Effector CD8-positive, alpha-beta T cell (primary cell): ENCODE data around the gene PAPPA.

Experiments
- DNase-seq: peaks from one replicate; lab custom pipeline; 2025; lab: John Stamatoyannopoulos, UW

Gene PAPPA

GRCh38 chr9:116276651-116277121, 123.1 kb downstream of the PAPPA start:
- DNase-seq, result no peak

- no peak for DNase-seq
Observed at GRCh38 chr9:116278326-116278725, 124.7 kb downstream of the PAPPA start.

- DNase-seq, result no peak
Observed at GRCh38 chr9:116279230-116279629, 125.6 kb downstream of the PAPPA start.

GRCh38 chr9:116280529-116280928, 126.9 kb downstream of the PAPPA start:
- DNase-seq, result no peak

GRCh38 chr9:116282597-116282996, 129.0 kb downstream of the PAPPA start:
- DNase-seq, result no peak

GRCh38 chr9:116284518-116284917, 130.9 kb downstream of the PAPPA start:
- DNase-seq, result no peak

GRCh38 chr9:116285320-116285719, 131.7 kb downstream of the PAPPA start:
- DNase-seq, result no peak

GRCh38 chr9:116286297-116286696, 132.7 kb downstream of the PAPPA start:
- no peak for DNase-seq

GRCh38 chr9:116287721-116288120, 134.1 kb downstream of the PAPPA start:
- no peak for DNase-seq

GRCh38 chr9:116288658-116289057, 135.1 kb downstream of the PAPPA start:
- no peak for DNase-seq

GRCh38 chr9:116297346-116297745, 143.8 kb downstream of the PAPPA start:
- DNase-seq, result no peak

GRCh38 chr9:116298249-116298648, 144.7 kb downstream of the PAPPA start:
- DNase-seq, result no peak

GRCh38 chr9:116298878-116299391, 145.3 kb downstream of the PAPPA start:
- no peak for DNase-seq

- DNase-seq, result no peak
Observed at GRCh38 chr9:116300360-116300870, 146.8 kb downstream of the PAPPA start.

GRCh38 chr9:116303270-116303669, 149.7 kb downstream of the PAPPA start:
- no peak for DNase-seq

- no peak for DNase-seq
Observed at GRCh38 chr9:116303886-116304538, 150.4 kb downstream of the PAPPA start.

GRCh38 chr9:116304761-116305160, 151.2 kb downstream of the PAPPA start:
- no peak for DNase-seq

GRCh38 chr9:116308076-116308475, 154.5 kb downstream of the PAPPA start:
- DNase-seq, result no peak

- DNase-seq, result no peak
Observed at GRCh38 chr9:116309900-116310611, 156.5 kb downstream of the PAPPA start.

GRCh38 chr9:116312221-116312620, 158.6 kb downstream of the PAPPA start:
- no peak for DNase-seq

- DNase-seq, result no peak
Observed at GRCh38 chr9:116313638-116314037, 160.0 kb downstream of the PAPPA start.

- DNase-seq, result no peak
Observed at GRCh38 chr9:116316246-116316645, 162.7 kb downstream of the PAPPA start.

- DNase-seq, result no peak
Observed at GRCh38 chr9:116317503-116317902, 163.9 kb downstream of the PAPPA start.
